Fibroblast of skin of left biceps (primary cell): ENCODE data around the gene MAP7D2.

Source experiments
- DNase-seq, 2 experiments: peaks; one replicate each; pipeline ENCODE4 v3.0.0-alpha.2; 2013; ENCODE audit warnings: low read depth in 2 of 2

The MAP7D2 gene

GRCh38 chrX:19972984-19973383 lies 143.7 kb downstream of the MAP7D2 start:
- no peak for DNase-seq

GRCh38 chrX:19968276-19968675 lies 148.4 kb downstream of the MAP7D2 start:
- no peak for DNase-seq

GRCh38 chrX:19966056-19966455 lies 150.7 kb downstream of the MAP7D2 start:
- no peak for DNase-seq

GRCh38 chrX:19964017-19964710 lies 152.5 kb downstream of the MAP7D2 start:
- no peak for DNase-seq

GRCh38 chrX:19960913-19961312 lies 155.8 kb downstream of the MAP7D2 start:
- DNase-seq, result no peak

GRCh38 chrX:19958552-19959486 lies 157.9 kb downstream of the MAP7D2 start:
- no peak for DNase-seq

- DNase-seq, result no peak
Measured at GRCh38 chrX:19956923-19957322, 159.8 kb downstream of the MAP7D2 start.
